ENCODE measurements around the gene EDEM2.

- TF ChIP-seq CTCF (IDR thresholded peaks at IDR 0.05) (no peak), POLR2A (IDR thresholded peaks at IDR 0.05) (no peak)
Measured at GRCh38 chr20:35134472-35134871, 12.7 kb downstream of the EDEM2 start.

Data from prostate gland (tissue), 2 donors.